Measurements from ENCODE around the gene PDS5A. TPM values are rescaled to one million over a fixed set of nuclear protein-coding genes. Genes with fewer than 3 reads are reported as not detected.

PDS5A gene
- total RNA-seq, 2 donors from 2014 or later: 88.2 to 98.6 TPM

GRCh38 chr4:40020221-40020620 is 42.5 kb upstream of the PDS5A start:
- no peak for DNase-seq
- Mint-ChIP-seq H3K36me3 (ENCODE audit: low read depth) (no peaks in the 10 kb centered on the region), H3K4me1 (no peaks in the 10 kb centered on the region), H3K4me3 (no peak overlapping the region), H3K27me3 (ENCODE audit: insufficient read depth) (no peaks in the 10 kb centered on the region), H3K9me3 (no peaks in the 10 kb centered on the region), H3K27ac (no peak overlapping the region)
- 90 to 92% methylated on average over 15 of the region's 15 CpGs for WGBS, 2 experiments (ENCODE audit: insufficient coverage in 1 of 2, insufficient read length in 1 of 2)
- Histone ChIP-seq H3K4me1 (ENCODE audit: control insufficient read depth, insufficient read depth, low read length) (no peaks in the 10 kb centered on the region), H3K9ac (ENCODE audit: extremely low read depth, low read length, poor library complexity, severe bottlenecking) (no peak overlapping the region), H3K36me3 (ENCODE audit: control insufficient read depth, insufficient read depth, low read length) (no peaks in the 10 kb centered on the region), H3K9me3 (ENCODE audit: control insufficient read depth, low read length) (no peaks in the 10 kb centered on the region), H3K27ac (ENCODE audit: low read depth, low read length) (no peak overlapping the region), H3K4me3 (ENCODE audit: low read length) (no peak overlapping the region), H3K27me3 (ENCODE audit: control insufficient read depth, insufficient read depth, low read length, poor library complexity, severe bottlenecking) (no peaks in the 10 kb centered on the region)
- no peak for TF ChIP-seq CTCF (conservative IDR thresholded peaks at IDR 0.05)

- Histone ChIP-seq H3K36me3 (ENCODE audit: control insufficient read depth, insufficient read depth, low read length) (no peaks in the 10 kb centered on the region), H3K9me3 (ENCODE audit: control insufficient read depth, low read length) (no peaks in the 10 kb centered on the region), H3K27me3 (ENCODE audit: control insufficient read depth, insufficient read depth, low read length, poor library complexity, severe bottlenecking) (no peaks in the 10 kb centered on the region), H3K9ac (ENCODE audit: extremely low read depth, low read length, poor library complexity, severe bottlenecking) (no peak overlapping the region), H3K27ac (ENCODE audit: low read depth, low read length) (no peak overlapping the region), H3K4me3 (ENCODE audit: low read length) (no peak overlapping the region), H3K4me1 (ENCODE audit: control insufficient read depth, insufficient read depth, low read length) (no peaks in the 10 kb centered on the region)
- no peak for TF ChIP-seq CTCF (conservative IDR thresholded peaks at IDR 0.05)
- H3K27ac Mint-ChIP-seq: no peak overlapping the region
- H3K9me3 Mint-ChIP-seq: no peaks in the 10 kb centered on the region
- WGBS, 2 experiments (ENCODE audit: insufficient coverage in 1 of 2, insufficient read length in 1 of 2): 88% methylated on average over 2 of the region's 2 CpGs; no CpG with 5 or more reads in 1 of the 2 experiments
- no peak overlapping the region for H3K4me3 Mint-ChIP-seq
- no peaks in the 10 kb centered on the region for H3K36me3 Mint-ChIP-seq (ENCODE audit: low read depth)
- no peak for DNase-seq
- no peaks in the 10 kb centered on the region for H3K27me3 Mint-ChIP-seq (ENCODE audit: insufficient read depth)
- H3K4me1 Mint-ChIP-seq: no peaks in the 10 kb centered on the region
These were observed 38.3 kb upstream of the PDS5A start for GRCh38 chr4:40016007-40016406.

GRCh38 chr4:40003986-40004385 is 26.3 kb upstream of the PDS5A start:
- no peaks in the 10 kb centered on the region for H3K4me1 ChIP-seq (ENCODE audit: control insufficient read depth, insufficient read depth, low read length)
- H3K4me3 ChIP-seq (ENCODE audit: low read length): no peak overlapping the region
- H3K27ac Mint-ChIP-seq: no peak overlapping the region
- H3K4me3 Mint-ChIP-seq: no peak overlapping the region
- H3K9me3 ChIP-seq (ENCODE audit: control insufficient read depth, low read length): no peaks in the 10 kb centered on the region
- no peaks in the 10 kb centered on the region for H3K36me3 Mint-ChIP-seq (ENCODE audit: low read depth)
- no peaks in the 10 kb centered on the region for H3K4me1 Mint-ChIP-seq
- DNase-seq: no peak
- no peak overlapping the region for H3K27ac ChIP-seq (ENCODE audit: low read depth, low read length)
- 90 to 100% methylated on average over 1 of the region's 1 CpG for WGBS, 2 experiments (ENCODE audit: insufficient coverage in 1 of 2, insufficient read length in 1 of 2)
- no peak overlapping the region for H3K9ac ChIP-seq (ENCODE audit: extremely low read depth, low read length, poor library complexity, severe bottlenecking)
- H3K27me3 ChIP-seq (ENCODE audit: control insufficient read depth, insufficient read depth, low read length, poor library complexity, severe bottlenecking): no peaks in the 10 kb centered on the region
- H3K27me3 Mint-ChIP-seq (ENCODE audit: insufficient read depth): no peaks in the 10 kb centered on the region
- H3K36me3 ChIP-seq (ENCODE audit: control insufficient read depth, insufficient read depth, low read length): no peaks in the 10 kb centered on the region
- no peak for TF ChIP-seq CTCF (conservative IDR thresholded peaks at IDR 0.05)
- H3K9me3 Mint-ChIP-seq: peaks cover 15% of the 10 kb centered on the region

All from endodermal cell (in vitro differentiated cells).